SK-N-SH treated with all-trans-retinoic acid at 6 μM for 48 hours (cell line): ENCODE measurements around the gene IL15RA.

Source experiments
- CSDC2 ChIP-seq: fragments of 250-450 bp; sonication (Bioruptor Pico); IDR thresholded peaks from 2 replicates; pipeline ENCODE4 v1.5.0; 2020; ENCODE audit warnings: mild to moderate bottlenecking, moderate library complexity
- RARB ChIP-seq: fragments of 250-450 bp; sonication (Bioruptor Pico); IDR thresholded peaks from 2 replicates; pipeline ENCODE4 v1.8.0; 2021; ENCODE audit warnings: mild to moderate bottlenecking, moderate library complexity
- TF ChIP-seq, protein P1 (sequence below): fragments of 250-450 bp; sonication (Bioruptor Pico); IDR thresholded peaks from 2 replicates; pipeline ENCODE4 v1.8.0; 2021; ENCODE audit warnings: low read depth, mild to moderate bottlenecking, moderate library complexity, borderline replicate concordance
- TF ChIP-seq, protein P2 (sequence below): fragments of 250-450 bp; sonication (Bioruptor Pico); IDR thresholded peaks from 2 replicates; pipeline ENCODE4 v1.8.0; 2020; ENCODE audit warnings: mild to moderate bottlenecking, moderate library complexity, borderline replicate concordance

DNA sequence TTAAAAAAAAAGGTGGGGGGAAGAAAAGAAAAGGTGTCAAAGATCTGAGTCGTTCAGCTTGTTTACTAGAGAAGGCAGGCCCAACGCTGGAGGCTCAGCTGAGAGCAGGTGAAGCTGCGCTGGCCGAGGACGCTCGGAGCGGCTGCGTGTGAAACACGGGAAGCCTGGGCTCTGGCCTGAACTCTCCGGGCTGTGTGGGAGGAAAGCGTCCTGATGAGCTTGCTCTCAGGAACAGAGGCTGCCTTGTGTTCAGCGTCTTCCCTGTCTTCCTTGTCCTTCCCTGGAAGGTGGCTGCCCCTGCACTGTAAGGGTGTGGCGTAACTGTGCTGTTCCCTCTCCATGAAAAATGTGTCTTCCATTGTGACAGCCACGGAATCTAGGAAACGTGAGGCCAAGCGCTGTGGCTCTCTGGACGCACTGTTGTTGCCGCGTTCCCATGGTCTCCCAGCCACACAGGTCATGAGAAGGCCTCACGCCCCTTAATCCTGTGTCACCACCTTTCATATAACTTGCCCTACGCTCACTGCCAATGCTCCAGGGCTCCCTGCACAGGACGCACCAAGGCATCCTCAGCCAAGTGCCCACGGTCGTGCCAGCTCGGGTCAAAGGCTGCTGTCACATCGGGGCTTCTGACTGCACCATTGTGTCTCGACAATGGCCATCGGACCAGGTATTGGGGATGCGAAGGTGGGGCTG is 15.8 kb downstream of the IL15RA start:
- TF ChIP-seq RARB (CRISPR knock-in tag) (no peak), CSDC2 (no peak)
- TF ChIP-seq, protein P1, sequence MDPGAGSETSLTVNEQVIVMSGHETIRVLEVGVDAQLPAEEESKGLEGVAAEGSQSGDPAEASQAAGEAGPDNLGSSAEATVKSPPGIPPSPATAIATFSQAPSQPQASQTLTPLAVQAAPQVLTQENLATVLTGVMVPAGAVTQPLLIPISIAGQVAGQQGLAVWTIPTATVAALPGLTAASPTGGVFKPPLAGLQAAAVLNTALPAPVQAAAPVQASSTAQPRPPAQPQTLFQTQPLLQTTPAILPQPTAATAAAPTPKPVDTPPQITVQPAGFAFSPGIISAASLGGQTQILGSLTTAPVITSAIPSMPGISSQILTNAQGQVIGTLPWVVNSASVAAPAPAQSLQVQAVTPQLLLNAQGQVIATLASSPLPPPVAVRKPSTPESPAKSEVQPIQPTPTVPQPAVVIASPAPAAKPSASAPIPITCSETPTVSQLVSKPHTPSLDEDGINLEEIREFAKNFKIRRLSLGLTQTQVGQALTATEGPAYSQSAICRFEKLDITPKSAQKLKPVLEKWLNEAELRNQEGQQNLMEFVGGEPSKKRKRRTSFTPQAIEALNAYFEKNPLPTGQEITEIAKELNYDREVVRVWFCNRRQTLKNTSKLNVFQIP = no peak
- TF ChIP-seq, protein P2, sequence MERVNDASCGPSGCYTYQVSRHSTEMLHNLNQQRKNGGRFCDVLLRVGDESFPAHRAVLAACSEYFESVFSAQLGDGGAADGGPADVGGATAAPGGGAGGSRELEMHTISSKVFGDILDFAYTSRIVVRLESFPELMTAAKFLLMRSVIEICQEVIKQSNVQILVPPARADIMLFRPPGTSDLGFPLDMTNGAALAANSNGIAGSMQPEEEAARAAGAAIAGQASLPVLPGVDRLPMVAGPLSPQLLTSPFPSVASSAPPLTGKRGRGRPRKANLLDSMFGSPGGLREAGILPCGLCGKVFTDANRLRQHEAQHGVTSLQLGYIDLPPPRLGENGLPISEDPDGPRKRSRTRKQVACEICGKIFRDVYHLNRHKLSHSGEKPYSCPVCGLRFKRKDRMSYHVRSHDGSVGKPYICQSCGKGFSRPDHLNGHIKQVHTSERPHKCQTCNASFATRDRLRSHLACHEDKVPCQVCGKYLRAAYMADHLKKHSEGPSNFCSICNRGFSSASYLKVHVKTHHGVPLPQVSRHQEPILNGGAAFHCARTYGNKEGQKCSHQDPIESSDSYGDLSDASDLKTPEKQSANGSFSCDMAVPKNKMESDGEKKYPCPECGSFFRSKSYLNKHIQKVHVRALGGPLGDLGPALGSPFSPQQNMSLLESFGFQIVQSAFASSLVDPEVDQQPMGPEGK (CRISPR knock-in tag) = no peak
